ENCODE measurements around the gene ZNF575.

- TF ChIP-seq, protein P1, sequence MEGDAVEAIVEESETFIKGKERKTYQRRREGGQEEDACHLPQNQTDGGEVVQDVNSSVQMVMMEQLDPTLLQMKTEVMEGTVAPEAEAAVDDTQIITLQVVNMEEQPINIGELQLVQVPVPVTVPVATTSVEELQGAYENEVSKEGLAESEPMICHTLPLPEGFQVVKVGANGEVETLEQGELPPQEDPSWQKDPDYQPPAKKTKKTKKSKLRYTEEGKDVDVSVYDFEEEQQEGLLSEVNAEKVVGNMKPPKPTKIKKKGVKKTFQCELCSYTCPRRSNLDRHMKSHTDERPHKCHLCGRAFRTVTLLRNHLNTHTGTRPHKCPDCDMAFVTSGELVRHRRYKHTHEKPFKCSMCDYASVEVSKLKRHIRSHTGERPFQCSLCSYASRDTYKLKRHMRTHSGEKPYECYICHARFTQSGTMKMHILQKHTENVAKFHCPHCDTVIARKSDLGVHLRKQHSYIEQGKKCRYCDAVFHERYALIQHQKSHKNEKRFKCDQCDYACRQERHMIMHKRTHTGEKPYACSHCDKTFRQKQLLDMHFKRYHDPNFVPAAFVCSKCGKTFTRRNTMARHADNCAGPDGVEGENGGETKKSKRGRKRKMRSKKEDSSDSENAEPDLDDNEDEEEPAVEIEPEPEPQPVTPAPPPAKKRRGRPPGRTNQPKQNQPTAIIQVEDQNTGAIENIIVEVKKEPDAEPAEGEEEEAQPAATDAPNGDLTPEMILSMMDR (IDR thresholded peaks at IDR 0.05 in 2 of 3, conservative IDR thresholded peaks at IDR 0.05 in 1 of 3; ENCODE audit: control insufficient read depth in 2 of 3, extremely low read depth in 1 of 3, insufficient read depth in 1 of 3, low read depth in 3 of 3, low read length in 3 of 3) = no peak
- no peak for TF ChIP-seq EZH2 (IDR thresholded peaks at IDR 0.05; ENCODE audit: borderline replicate concordance, control insufficient read depth, low read depth, low read length)
- no peak for TF ChIP-seq TCF12 (IDR thresholded peaks at IDR 0.05; ENCODE audit: low read depth, low read length)
- TF ChIP-seq, protein P2, sequence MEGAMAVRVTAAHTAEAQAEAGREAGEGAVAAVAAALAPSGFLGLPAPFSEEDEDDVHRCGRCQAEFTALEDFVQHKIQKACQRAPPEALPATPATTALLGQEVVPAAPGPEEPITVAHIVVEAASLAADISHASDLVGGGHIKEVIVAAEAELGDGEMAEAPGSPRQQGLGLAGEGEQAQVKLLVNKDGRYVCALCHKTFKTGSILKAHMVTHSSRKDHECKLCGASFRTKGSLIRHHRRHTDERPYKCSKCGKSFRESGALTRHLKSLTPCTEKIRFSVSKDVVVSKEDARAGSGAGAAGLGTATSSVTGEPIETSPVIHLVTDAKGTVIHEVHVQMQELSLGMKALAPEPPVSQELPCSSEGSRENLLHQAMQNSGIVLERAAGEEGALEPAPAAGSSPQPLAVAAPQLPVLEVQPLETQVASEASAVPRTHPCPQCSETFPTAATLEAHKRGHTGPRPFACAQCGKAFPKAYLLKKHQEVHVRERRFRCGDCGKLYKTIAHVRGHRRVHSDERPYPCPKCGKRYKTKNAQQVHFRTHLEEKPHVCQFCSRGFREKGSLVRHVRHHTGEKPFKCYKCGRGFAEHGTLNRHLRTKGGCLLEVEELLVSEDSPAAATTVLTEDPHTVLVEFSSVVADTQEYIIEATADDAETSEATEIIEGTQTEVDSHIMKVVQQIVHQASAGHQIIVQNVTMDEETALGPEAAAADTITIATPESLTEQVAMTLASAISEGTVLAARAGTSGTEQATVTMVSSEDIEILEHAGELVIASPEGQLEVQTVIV (IDR thresholded peaks at IDR 0.05; ENCODE audit: borderline replicate concordance, partially characterized antibody) = no peak
- no peak for TF ChIP-seq ELK1 (IDR thresholded peaks at IDR 0.05; ENCODE audit: low read depth, low read length)
- no peak for TF ChIP-seq MEF2A (IDR thresholded peaks at IDR 0.05; ENCODE audit: insufficient read depth, low read depth, low read length)
- TF ChIP-seq ASH2L (IDR thresholded peaks at IDR 0.05; ENCODE audit: borderline replicate concordance, low read depth) = no peak
- TF ChIP-seq, protein P3, sequence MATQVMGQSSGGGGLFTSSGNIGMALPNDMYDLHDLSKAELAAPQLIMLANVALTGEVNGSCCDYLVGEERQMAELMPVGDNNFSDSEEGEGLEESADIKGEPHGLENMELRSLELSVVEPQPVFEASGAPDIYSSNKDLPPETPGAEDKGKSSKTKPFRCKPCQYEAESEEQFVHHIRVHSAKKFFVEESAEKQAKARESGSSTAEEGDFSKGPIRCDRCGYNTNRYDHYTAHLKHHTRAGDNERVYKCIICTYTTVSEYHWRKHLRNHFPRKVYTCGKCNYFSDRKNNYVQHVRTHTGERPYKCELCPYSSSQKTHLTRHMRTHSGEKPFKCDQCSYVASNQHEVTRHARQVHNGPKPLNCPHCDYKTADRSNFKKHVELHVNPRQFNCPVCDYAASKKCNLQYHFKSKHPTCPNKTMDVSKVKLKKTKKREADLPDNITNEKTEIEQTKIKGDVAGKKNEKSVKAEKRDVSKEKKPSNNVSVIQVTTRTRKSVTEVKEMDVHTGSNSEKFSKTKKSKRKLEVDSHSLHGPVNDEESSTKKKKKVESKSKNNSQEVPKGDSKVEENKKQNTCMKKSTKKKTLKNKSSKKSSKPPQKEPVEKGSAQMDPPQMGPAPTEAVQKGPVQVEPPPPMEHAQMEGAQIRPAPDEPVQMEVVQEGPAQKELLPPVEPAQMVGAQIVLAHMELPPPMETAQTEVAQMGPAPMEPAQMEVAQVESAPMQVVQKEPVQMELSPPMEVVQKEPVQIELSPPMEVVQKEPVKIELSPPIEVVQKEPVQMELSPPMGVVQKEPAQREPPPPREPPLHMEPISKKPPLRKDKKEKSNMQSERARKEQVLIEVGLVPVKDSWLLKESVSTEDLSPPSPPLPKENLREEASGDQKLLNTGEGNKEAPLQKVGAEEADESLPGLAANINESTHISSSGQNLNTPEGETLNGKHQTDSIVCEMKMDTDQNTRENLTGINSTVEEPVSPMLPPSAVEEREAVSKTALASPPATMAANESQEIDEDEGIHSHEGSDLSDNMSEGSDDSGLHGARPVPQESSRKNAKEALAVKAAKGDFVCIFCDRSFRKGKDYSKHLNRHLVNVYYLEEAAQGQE (IDR thresholded peaks at IDR 0.05; ENCODE audit: low read depth, low read length) = no peak
- TF ChIP-seq FOXK2 (IDR thresholded peaks at IDR 0.05) = no peak
Measured at GRCh38 chr19:43584484-43584883, 51.5 kb downstream of the ZNF575 start.

All from GM12878 (cell line).